Bladder microvascular endothelial cell (primary cell): Measurements from ENCODE around the gene RCOR3. TPM values are rescaled to one million over a fixed set of nuclear protein-coding genes. Genes with fewer than 3 reads are reported as not detected.

Experiments
- total RNA-seq: library from RNA; depleted of rRNA; stranded (reverse); fragments of >200 nt; gene quantifications from 2 replicates; pipeline ENCODE4 v1.2.3, GENCODE V29; 2014

Gene RCOR3
- total RNA-seq, result 12.0 and 24.2 TPM in 2 replicates

GRCh38 chr1:211258756-211259637 lies at the start of gene RCOR3:
Gene RCOR3 (plus strand): TSS chr1:211259366. CDS start chr1:211259561, 195 bp downstream.

GRCh38 chr1:211326528-211327345 lies 67.6 kb downstream of the RCOR3 start, which contains the start of gene TRAF5:
Gene TRAF5 (plus strand): TSS chr1:211326833. CDS start chr1:211353240, 26,407 bp downstream.

Other genes starting within 250 kb of the RCOR3 start
- gene KCNH1, start 125.2 kb upstream of the RCOR3 start, total RNA-seq, result not detected in 2 replicates
- 7.9 and 25.0 TPM in 2 replicates for gene TRAF5, start 67.5 kb downstream of the RCOR3 start, total RNA-seq
- gene RD3, start 232.8 kb downstream of the RCOR3 start, total RNA-seq, result not detected in 2 replicates